HepG2 (cell line): Measurements from ENCODE around the gene IWS1. TPM values are rescaled to one million over a fixed set of nuclear protein-coding genes. Genes with fewer than 3 reads are reported as not detected.

Experiments used
- ATAD3A ChIP-seq: sonication (generic); formaldehyde crosslinking; IDR thresholded peaks from 2 replicates; pipeline ENCODE4 v1.4.0; 2020; ENCODE audit warnings: missing genetic modification reagents
- ESRRA ChIP-seq: sonication (generic); formaldehyde crosslinking; IDR thresholded peaks from 2 replicates; pipeline ENCODE4 v1.5.1; 2020; ENCODE audit warnings: mild to moderate bottlenecking, low read depth, missing genetic modification reagents
- GZF1 ChIP-seq: sonication (generic); formaldehyde crosslinking; IDR thresholded peaks from 2 replicates; pipeline ENCODE4 v1.5.1; 2020; ENCODE audit warnings: mild to moderate bottlenecking, missing genetic modification reagents
- KDM5B ChIP-seq: sonication (generic); formaldehyde crosslinking; IDR thresholded peaks from 2 replicates; pipeline ENCODE4 v1.4.0; 2020; ENCODE audit warnings: missing genetic modification reagents, mild to moderate bottlenecking, borderline replicate concordance
- KLF16 ChIP-seq, 2 experiments: sonication (generic) in 1 of 2; formaldehyde crosslinking in 1 of 2; IDR thresholded peaks; 2 replicates each; pipeline versions ENCODE4 v1.6.1 to v1.8.0; 2016 to 2023; ENCODE audit warnings: missing genetic modification reagents in 2 of 2, missing compliant biosample characterization in 1 of 2
- KMT2B ChIP-seq: IDR thresholded peaks from 2 replicates; pipeline ENCODE4 v1.6.1; 2016; ENCODE audit warnings: missing genetic modification reagents, missing compliant biosample characterization
- NCOA1 ChIP-seq: sonication (generic); formaldehyde crosslinking; IDR thresholded peaks from 2 replicates; pipeline ENCODE4 v1.9.0; 2021; ENCODE audit warnings: missing genetic modification reagents
- RNF2 ChIP-seq: fragments of 450-650 bp; conservative IDR thresholded peaks from 2 replicates; pipeline ENCODE4 v1.6.1; 2016; ENCODE audit warnings: low read depth
- SMAD3 ChIP-seq: sonication (generic); formaldehyde crosslinking; IDR thresholded peaks from 2 replicates; pipeline ENCODE4 v1.4.0; 2020; ENCODE audit warnings: missing genetic modification reagents
- SPEN ChIP-seq: sonication (generic); formaldehyde crosslinking; IDR thresholded peaks from 2 replicates; pipeline ENCODE4 v1.5.1; 2020; ENCODE audit warnings: low read depth, mild to moderate bottlenecking, missing genetic modification reagents
- YEATS4 ChIP-seq: sonication (generic); formaldehyde crosslinking; IDR thresholded peaks from 2 replicates; pipeline ENCODE4 v1.4.0; 2020; ENCODE audit warnings: missing genetic modification reagents, borderline replicate concordance
- ZFP90 ChIP-seq: sonication (generic); formaldehyde crosslinking; IDR thresholded peaks from 2 replicates; pipeline ENCODE4 v1.8.0; 2022; ENCODE audit warnings: missing genetic modification reagents, mild to moderate bottlenecking, inconsistent platforms, borderline replicate concordance
- ZNF546 ChIP-seq: sonication (generic); formaldehyde crosslinking; conservative IDR thresholded peaks from 2 replicates; pipeline ENCODE4 v1.8.1; 2023; ENCODE audit warnings: mild to moderate bottlenecking, missing genetic modification reagents
- ZNF891 ChIP-seq: sonication (generic); formaldehyde crosslinking; IDR thresholded peaks from 2 replicates; pipeline ENCODE4 v1.5.0; 2020; ENCODE audit warnings: mild to moderate bottlenecking, missing genetic modification reagents
- polyA plus RNA-seq, 8 experiments: library from polyadenylated mRNA; depleted of rRNA in 3 of 8; stranded (reverse) in 7 of 8; unstranded in 1 of 8; fragments of >200 nt; fragmentation: Illumina TruSeq in 4 of 8; extraction: Trizol in 4 of 8; gene quantifications; 2 replicates each; pipeline versions ENCODE4 v1.2.1 to v1.2.3, GENCODE V29; 2011 to 2016; ENCODE audit warnings: low read depth in 4 of 8, missing spikeins in 1 of 8, mixed read lengths in 1 of 8; ENCODE audit not compliant: insufficient read depth in 1 of 8
- total RNA-seq, 5 experiments: library from RNA; depleted of rRNA; stranded (reverse); fragments of >200 nt; fragmentation: Illumina TruSeq; extraction: Trizol; gene quantifications; 2 replicates each; pipeline ENCODE4 v1.2.3, GENCODE V29; 2016; ENCODE audit warnings: low read depth in 1 of 5
- TF ChIP-seq, protein P1 (sequence below): sonication (generic); formaldehyde crosslinking; IDR thresholded peaks from 2 replicates; pipeline ENCODE4 v1.4.0; 2020; ENCODE audit warnings: low read depth, mild to moderate bottlenecking, missing genetic modification reagents
- TF ChIP-seq, protein P2 (sequence below): sonication (generic); formaldehyde crosslinking; conservative IDR thresholded peaks from 2 replicates; pipeline ENCODE4 v1.8.0; 2022; ENCODE audit warnings: mild to moderate bottlenecking, moderate library complexity, missing genetic modification reagents
- TF ChIP-seq, protein P3 (sequence below): sonication (generic); formaldehyde crosslinking; IDR thresholded peaks from 2 replicates; pipeline ENCODE4 v1.5.0; 2020; ENCODE audit warnings: mild to moderate bottlenecking, missing genetic modification reagents
- TF ChIP-seq, protein P4 (sequence below): sonication (generic); formaldehyde crosslinking; IDR thresholded peaks from 2 replicates; pipeline ENCODE4 v1.8.0; 2022; ENCODE audit warnings: mild to moderate bottlenecking, missing genetic modification reagents, moderate library complexity
- TF ChIP-seq, protein P5 (sequence below): sonication (generic); formaldehyde crosslinking; IDR thresholded peaks from 2 replicates; pipeline ENCODE4 v1.4.0; 2020; ENCODE audit warnings: missing genetic modification reagents, mild to moderate bottlenecking, borderline replicate concordance

Gene IWS1
- total and polyA plus RNA-seq, 2 of the 13 experiments (the other 11 are each of a cell fraction or from before 2014, with no cell fraction given) = 28.9 to 62.3 TPM

DNA sequence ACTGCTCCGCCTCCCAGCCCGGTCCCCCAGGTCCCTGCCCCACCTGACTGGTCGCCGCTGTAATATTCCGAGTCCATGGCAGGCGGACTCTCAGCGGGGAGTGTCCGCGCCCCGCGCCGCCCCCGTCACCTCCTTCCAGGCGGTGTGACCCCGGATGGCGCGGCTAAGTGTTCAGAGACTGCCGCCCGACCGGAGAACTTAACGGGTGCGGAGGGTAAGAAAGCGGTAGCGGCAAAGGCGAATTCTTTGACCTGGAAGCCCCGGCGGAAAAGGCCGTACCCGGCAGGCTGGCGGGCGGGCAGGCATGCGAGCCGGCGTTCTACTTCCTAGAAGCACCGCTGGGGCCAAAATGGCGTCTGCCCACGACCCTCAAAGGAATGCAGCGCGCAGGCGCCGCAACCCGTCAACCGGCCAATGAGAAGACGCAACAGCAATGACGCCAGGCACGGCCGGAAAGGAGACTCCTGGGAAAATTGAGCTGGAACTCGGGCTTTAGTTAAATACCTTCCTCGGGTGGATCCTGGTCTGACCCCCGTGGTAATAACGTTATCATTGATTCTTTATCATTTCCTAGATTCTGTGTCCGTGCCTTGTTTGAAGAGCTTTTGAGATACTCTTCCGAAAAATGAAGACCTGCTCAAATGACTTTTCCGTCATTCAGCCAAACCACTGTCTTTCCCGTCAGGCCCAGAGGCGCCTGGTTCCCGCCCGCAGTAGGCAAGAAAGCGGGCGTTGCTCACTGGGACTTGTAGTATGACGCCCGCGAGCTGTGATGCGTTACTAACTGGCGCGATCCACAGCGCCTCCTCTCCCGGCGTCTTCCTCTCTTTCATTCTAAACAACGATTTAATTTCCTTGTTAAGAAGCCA lies at the start of gene IWS1 (continued):
- TF ChIP-seq ATAD3A (CRISPR knock-in tag) (no peak; the same call in 1 of the 2 replicates), ESRRA (CRISPR knock-in tag) (peak; percentile 52; the same call in 1 of the 2 replicates), ZFP90 (CRISPR knock-in tag) (no peak), NCOA1 (peak; percentile 33; the same call in 1 of the 2 replicates), GZF1 (CRISPR knock-in tag) (peak; percentile 90; the same call in 1 of the 2 replicates), YEATS4 (CRISPR knock-in tag) (peak; percentile 28), ZNF546 (CRISPR knock-in tag) (no peak; the same call in 1 of the 2 replicates), RNF2 (peak; percentile 91), ZNF891 (peak; percentile 60; the same call in 1 of the 2 replicates), KMT2B (CRISPR knock-in tag) (peak; percentile 89), SPEN (CRISPR knock-in tag) (0 out of 2 replicates have a peak, but pooled peaks have one; percentile 33), KLF16 (CRISPR knock-in tag; IDR thresholded peaks at IDR 0.05) (peak in 1 of 2 experiments; percentile 90; a peak in 2 of 4 replicates), SMAD3 (CRISPR knock-in tag) (no peak; the same call in 1 of the 2 replicates), KDM5B (CRISPR knock-in tag) (peak; percentile 89)
- TF ChIP-seq, protein P1, sequence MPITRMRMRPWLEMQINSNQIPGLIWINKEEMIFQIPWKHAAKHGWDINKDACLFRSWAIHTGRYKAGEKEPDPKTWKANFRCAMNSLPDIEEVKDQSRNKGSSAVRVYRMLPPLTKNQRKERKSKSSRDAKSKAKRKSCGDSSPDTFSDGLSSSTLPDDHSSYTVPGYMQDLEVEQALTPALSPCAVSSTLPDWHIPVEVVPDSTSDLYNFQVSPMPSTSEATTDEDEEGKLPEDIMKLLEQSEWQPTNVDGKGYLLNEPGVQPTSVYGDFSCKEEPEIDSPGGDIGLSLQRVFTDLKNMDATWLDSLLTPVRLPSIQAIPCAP (CRISPR knock-in tag) = 0 out of 2 replicates have a peak, but pooled peaks have one; percentile 10
- TF ChIP-seq, protein P2, sequence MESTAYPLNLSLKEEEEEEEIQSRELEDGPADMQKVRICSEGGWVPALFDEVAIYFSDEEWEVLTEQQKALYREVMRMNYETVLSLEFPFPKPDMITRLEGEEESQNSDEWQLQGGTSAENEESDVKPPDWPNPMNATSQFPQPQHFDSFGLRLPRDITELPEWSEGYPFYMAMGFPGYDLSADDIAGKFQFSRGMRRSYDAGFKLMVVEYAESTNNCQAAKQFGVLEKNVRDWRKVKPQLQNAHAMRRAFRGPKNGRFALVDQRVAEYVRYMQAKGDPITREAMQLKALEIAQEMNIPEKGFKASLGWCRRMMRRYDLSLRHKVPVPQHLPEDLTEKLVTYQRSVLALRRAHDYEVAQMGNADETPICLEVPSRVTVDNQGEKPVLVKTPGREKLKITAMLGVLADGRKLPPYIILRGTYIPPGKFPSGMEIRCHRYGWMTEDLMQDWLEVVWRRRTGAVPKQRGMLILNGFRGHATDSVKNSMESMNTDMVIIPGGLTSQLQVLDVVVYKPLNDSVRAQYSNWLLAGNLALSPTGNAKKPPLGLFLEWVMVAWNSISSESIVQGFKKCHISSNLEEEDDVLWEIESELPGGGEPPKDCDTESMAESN (CRISPR knock-in tag) = peak; percentile 94
- TF ChIP-seq, protein P3, sequence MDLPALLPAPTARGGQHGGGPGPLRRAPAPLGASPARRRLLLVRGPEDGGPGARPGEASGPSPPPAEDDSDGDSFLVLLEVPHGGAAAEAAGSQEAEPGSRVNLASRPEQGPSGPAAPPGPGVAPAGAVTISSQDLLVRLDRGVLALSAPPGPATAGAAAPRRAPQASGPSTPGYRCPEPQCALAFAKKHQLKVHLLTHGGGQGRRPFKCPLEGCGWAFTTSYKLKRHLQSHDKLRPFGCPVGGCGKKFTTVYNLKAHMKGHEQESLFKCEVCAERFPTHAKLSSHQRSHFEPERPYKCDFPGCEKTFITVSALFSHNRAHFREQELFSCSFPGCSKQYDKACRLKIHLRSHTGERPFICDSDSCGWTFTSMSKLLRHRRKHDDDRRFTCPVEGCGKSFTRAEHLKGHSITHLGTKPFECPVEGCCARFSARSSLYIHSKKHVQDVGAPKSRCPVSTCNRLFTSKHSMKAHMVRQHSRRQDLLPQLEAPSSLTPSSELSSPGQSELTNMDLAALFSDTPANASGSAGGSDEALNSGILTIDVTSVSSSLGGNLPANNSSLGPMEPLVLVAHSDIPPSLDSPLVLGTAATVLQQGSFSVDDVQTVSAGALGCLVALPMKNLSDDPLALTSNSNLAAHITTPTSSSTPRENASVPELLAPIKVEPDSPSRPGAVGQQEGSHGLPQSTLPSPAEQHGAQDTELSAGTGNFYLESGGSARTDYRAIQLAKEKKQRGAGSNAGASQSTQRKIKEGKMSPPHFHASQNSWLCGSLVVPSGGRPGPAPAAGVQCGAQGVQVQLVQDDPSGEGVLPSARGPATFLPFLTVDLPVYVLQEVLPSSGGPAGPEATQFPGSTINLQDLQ (CRISPR knock-in tag) = 0 out of 2 replicates have a peak, but pooled peaks have one; percentile 36
- TF ChIP-seq, protein P4, sequence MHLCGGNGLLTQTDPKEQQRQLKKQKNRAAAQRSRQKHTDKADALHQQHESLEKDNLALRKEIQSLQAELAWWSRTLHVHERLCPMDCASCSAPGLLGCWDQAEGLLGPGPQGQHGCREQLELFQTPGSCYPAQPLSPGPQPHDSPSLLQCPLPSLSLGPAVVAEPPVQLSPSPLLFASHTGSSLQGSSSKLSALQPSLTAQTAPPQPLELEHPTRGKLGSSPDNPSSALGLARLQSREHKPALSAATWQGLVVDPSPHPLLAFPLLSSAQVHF (CRISPR knock-in tag) = no peak
- TF ChIP-seq, protein P5, sequence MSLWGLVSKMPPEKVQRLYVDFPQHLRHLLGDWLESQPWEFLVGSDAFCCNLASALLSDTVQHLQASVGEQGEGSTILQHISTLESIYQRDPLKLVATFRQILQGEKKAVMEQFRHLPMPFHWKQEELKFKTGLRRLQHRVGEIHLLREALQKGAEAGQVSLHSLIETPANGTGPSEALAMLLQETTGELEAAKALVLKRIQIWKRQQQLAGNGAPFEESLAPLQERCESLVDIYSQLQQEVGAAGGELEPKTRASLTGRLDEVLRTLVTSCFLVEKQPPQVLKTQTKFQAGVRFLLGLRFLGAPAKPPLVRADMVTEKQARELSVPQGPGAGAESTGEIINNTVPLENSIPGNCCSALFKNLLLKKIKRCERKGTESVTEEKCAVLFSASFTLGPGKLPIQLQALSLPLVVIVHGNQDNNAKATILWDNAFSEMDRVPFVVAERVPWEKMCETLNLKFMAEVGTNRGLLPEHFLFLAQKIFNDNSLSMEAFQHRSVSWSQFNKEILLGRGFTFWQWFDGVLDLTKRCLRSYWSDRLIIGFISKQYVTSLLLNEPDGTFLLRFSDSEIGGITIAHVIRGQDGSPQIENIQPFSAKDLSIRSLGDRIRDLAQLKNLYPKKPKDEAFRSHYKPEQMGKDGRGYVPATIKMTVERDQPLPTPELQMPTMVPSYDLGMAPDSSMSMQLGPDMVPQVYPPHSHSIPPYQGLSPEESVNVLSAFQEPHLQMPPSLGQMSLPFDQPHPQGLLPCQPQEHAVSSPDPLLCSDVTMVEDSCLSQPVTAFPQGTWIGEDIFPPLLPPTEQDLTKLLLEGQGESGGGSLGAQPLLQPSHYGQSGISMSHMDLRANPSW (CRISPR knock-in tag) = peak; percentile 92
